GM11168 (cell line): ENCODE measurements around the gene SELENOV.
"Not testable (repeated sequence)": the region's sequence is repeated elsewhere in the genome, so short reads cannot be mapped to it uniquely, and the experiment has no call there.

Experiments used
- in situ Hi-C: fragments of 300-500 bp; cut with MboI; formaldehyde crosslinking; loops from one replicate; pipeline ENCODE4 v1.12.0; 2022; ENCODE audit warnings: low sequenced_read_pairs; ENCODE audit not compliant: unreplicated experiment

The SELENOV gene

GRCh38 chr19:39514840-39515550 is at the start of gene SELENOV:
SELENOV (plus strand) TSS chr19:39515139; CDS start chr19:39515213, 74 bp downstream.
- in situ Hi-C loops, result no loop called here

GRCh38 chr19:39465956-39466747 is 48.8 kb upstream of the SELENOV start:
- in situ Hi-C loops, result no loop called here

- in situ Hi-C loops, result no loop called here
Observed at GRCh38 chr19:39467941-39468340, 47.0 kb upstream of the SELENOV start.

GRCh38 chr19:39469036-39469435 is 45.9 kb upstream of the SELENOV start:
- in situ Hi-C loops, result no loop called here

GRCh38 chr19:39469567-39469966 is 45.4 kb upstream of the SELENOV start:
- in situ Hi-C loops, result no loop called here

GRCh38 chr19:39470724-39471339 is 44.1 kb upstream of the SELENOV start:
- in situ Hi-C loops, result no loop called here

- in situ Hi-C loops, result no loop called here
Observed at GRCh38 chr19:39471756-39472536, 43.0 kb upstream of the SELENOV start.

- in situ Hi-C loops, result no loop called here
Observed at GRCh38 chr19:39472746-39473442, 42.0 kb upstream of the SELENOV start.

- in situ Hi-C loops, result no loop called here
Observed at GRCh38 chr19:39473443-39473960, 41.4 kb upstream of the SELENOV start.

GRCh38 chr19:39474139-39474620 is 40.8 kb upstream of the SELENOV start:
- in situ Hi-C loops, result no loop called here

- in situ Hi-C loops, result no loop called here
Observed at GRCh38 chr19:39475748-39476147, 39.2 kb upstream of the SELENOV start.

GRCh38 chr19:39479319-39479801 is 35.6 kb upstream of the SELENOV start:
- in situ Hi-C loops, result not testable (repeated sequence)

GRCh38 chr19:39479916-39480315 is 35.0 kb upstream of the SELENOV start:
- in situ Hi-C loops, result no loop called here

- in situ Hi-C loops, result no loop called here
Observed at GRCh38 chr19:39480337-39481228, 34.4 kb upstream of the SELENOV start, which contains the start of gene TIMM50. TIMM50 (plus strand) TSS chr19:39480838; CDS start chr19:39480854, 16 bp downstream.

- in situ Hi-C loops, result no loop called here
Observed at GRCh38 chr19:39481229-39481545, 33.8 kb upstream of the SELENOV start.

- in situ Hi-C loops, result no loop called here
Observed at GRCh38 chr19:39481676-39482075, 33.3 kb upstream of the SELENOV start.

- in situ Hi-C loops, result no loop called here
Observed at GRCh38 chr19:39483141-39483540, 31.8 kb upstream of the SELENOV start.

GRCh38 chr19:39489756-39490155 is 25.2 kb upstream of the SELENOV start:
- in situ Hi-C loops, result no loop called here
